Left lung (tissue), 14 donors: ENCODE data around the gene RBM26. TPM values are rescaled to one million over a fixed set of nuclear protein-coding genes. Genes with fewer than 3 reads are reported as not detected.

ENCODE experiments used
- ATAC-seq: fragments of 200-7000 bp; cut with Tn5 transposase; one replicate; pipeline ENCODE4 v1.9.1; 2020; ENCODE audit warnings: moderate library complexity
- DNase-seq, 4 donors: peaks; one replicate each; pipeline ENCODE4 v3.0.0-alpha.2; 2013 to 2020
- H3K27ac ChIP-seq, 2 donors: fragments of 200-600 bp; sonication (generic) in 1 of 2; one replicate each; pipeline versions ENCODE4 v1.5.0 to v1.8.0; 2020 to 2021
- H3K27me3 ChIP-seq, 2 donors: fragments of 200-600 bp; sonication (generic) in 1 of 2; one replicate each; pipeline versions ENCODE4 v1.5.0 to v1.8.0; 2020 to 2021
- H3K36me3 ChIP-seq, 2 donors: fragments of 200-600 bp; sonication (generic) in 1 of 2; one replicate each; pipeline versions ENCODE4 v1.5.0 to v1.8.0; 2020 to 2021
- H3K4me1 ChIP-seq, 2 donors: fragments of 200-600 bp; one replicate each; pipeline ENCODE4 v1.8.0; 2021
- H3K4me3 ChIP-seq, 2 donors: fragments of 200-600 bp; sonication (generic) in 1 of 2; one replicate each; pipeline versions ENCODE4 v1.5.0 to v1.8.0; 2020 to 2021; ENCODE audit warnings: mild to moderate bottlenecking in 1 of 2
- H3K9me3 ChIP-seq, 2 donors: fragments of 200-600 bp; sonication (generic) in 1 of 2; one replicate each; pipeline versions ENCODE4 v1.5.0 to v1.8.0; 2020 to 2021
- CTCF ChIP-seq, 2 donors: fragments of 200-600 bp; sonication (generic) in 1 of 2; IDR thresholded peaks; one replicate each; pipeline versions ENCODE4 v1.5.0 to v1.8.0; 2021; ENCODE audit warnings: antibody characterized with exemption in 2 of 2
- intact Hi-C, 2 donors: fragments of 100-400 bp; cut with DNase I; formaldehyde crosslinking; loops; one replicate each; pipeline versions ENCODE4 v1.11.2 to v1.14.2; 2022
- long read RNA-seq, 12 donors: library from polyadenylated mRNA in 2 of 12; unstranded in 2 of 12; transcript quantifications; one replicate each; pipeline ENCODE4 v2.0.0 and lab custom pipeline, GENCODE V29; 2019 to 2026
- polyA plus RNA-seq, 6 donors: library from polyadenylated mRNA; unstranded; fragments of 120-200 nt; gene quantifications; one replicate each; pipeline ENCODE4 v1.2.1, GENCODE V29; 2013; ENCODE audit not compliant: insufficient read length in 6 of 6
- total RNA-seq, 2 donors: library from RNA; stranded (reverse); fragmentation: NEBNext Ultra II Directional; extraction: Animal tissue kit (Norgen Biotek cat#: 25700); gene quantifications; one replicate each; pipeline ENCODE4 v1.2.1, GENCODE V29; 2021
- donor health status: DM: no; HTN: yes; CAD: no.
- donor health status: DM: no; HTN: no; CAD: no.

RBM26 gene, protein sequence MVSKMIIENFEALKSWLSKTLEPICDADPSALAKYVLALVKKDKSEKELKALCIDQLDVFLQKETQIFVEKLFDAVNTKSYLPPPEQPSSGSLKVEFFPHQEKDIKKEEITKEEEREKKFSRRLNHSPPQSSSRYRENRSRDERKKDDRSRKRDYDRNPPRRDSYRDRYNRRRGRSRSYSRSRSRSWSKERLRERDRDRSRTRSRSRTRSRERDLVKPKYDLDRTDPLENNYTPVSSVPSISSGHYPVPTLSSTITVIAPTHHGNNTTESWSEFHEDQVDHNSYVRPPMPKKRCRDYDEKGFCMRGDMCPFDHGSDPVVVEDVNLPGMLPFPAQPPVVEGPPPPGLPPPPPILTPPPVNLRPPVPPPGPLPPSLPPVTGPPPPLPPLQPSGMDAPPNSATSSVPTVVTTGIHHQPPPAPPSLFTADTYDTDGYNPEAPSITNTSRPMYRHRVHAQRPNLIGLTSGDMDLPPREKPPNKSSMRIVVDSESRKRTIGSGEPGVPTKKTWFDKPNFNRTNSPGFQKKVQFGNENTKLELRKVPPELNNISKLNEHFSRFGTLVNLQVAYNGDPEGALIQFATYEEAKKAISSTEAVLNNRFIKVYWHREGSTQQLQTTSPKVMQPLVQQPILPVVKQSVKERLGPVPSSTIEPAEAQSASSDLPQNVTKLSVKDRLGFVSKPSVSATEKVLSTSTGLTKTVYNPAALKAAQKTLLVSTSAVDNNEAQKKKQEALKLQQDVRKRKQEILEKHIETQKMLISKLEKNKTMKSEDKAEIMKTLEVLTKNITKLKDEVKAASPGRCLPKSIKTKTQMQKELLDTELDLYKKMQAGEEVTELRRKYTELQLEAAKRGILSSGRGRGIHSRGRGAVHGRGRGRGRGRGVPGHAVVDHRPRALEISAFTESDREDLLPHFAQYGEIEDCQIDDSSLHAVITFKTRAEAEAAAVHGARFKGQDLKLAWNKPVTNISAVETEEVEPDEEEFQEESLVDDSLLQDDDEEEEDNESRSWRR
- total RNA-seq, result 10 to 100 TPM; 29.0 to 39.5 TPM
- polyA plus RNA-seq, result 100 to 1,000 TPM in 5 of 6 donors, 10 to 100 TPM in 1; 99.6 to 115 (median 110) TPM
- long read RNA-seq, donor 1, full-length matches to known transcripts, result 20 of 69 reads
- long read RNA-seq, donor 1, partial matches to known transcripts, result 49 of 69 reads
- long read RNA-seq, donor 1, other reads (novel, unspliced or antisense), result 0 of 69 reads
- long read RNA-seq, donor 2, transcript RBM26-206 (3 exons, 2,192 nt), result major isoform, 17 of 32 reads
- long read RNA-seq, donor 2, partial matches to known transcripts, result 14 of 32 reads
- long read RNA-seq, donor 2, other reads (novel, unspliced or antisense), result 0 of 32 reads
- long read RNA-seq, donor 3, transcript RBM26-206 (3 exons, 2,192 nt), result major isoform, 10 of 17 reads
- long read RNA-seq, donor 3, partial matches to known transcripts, result 7 of 17 reads
- long read RNA-seq, donor 3, other reads (novel, unspliced or antisense), result 0 of 17 reads
- long read RNA-seq, donor 4, partial matches to known transcripts, result 2 of 2 reads
- long read RNA-seq, donor 4, other reads (novel, unspliced or antisense), result 0 of 2 reads
- long read RNA-seq, donor 5, full-length matches to known transcripts, result 15 of 42 reads
- long read RNA-seq, donor 5, partial matches to known transcripts, result 27 of 42 reads
- long read RNA-seq, donor 5, other reads (novel, unspliced or antisense), result 0 of 42 reads
- long read RNA-seq, donor 6, transcript RBM26-206 (3 exons, 2,192 nt), result major isoform, 11 of 16 reads
- long read RNA-seq, donor 6, partial matches to known transcripts, result 5 of 16 reads
- long read RNA-seq, donor 6, other reads (novel, unspliced or antisense), result 0 of 16 reads
- long read RNA-seq, donor 7, full-length matches to known transcripts, result 8 of 8 reads
- long read RNA-seq, donor 7, partial matches to known transcripts, result 0 of 8 reads
- long read RNA-seq, donor 7, other reads (novel, unspliced or antisense), result 0 of 8 reads
- long read RNA-seq, donor 8, transcript RBM26-206 (3 exons, 2,192 nt), result major isoform, 7 of 31 reads
- long read RNA-seq, donor 8, partial matches to known transcripts, result 24 of 31 reads
- long read RNA-seq, donor 8, other reads (novel, unspliced or antisense), result 0 of 31 reads
- long read RNA-seq, donor 9, result 0 reads
- long read RNA-seq, donor 10, result 0 reads
- long read RNA-seq, donor 11, full-length matches to known transcripts, result 5 of 27 reads
- long read RNA-seq, donor 11, partial matches to known transcripts, result 22 of 27 reads
- long read RNA-seq, donor 11, other reads (novel, unspliced or antisense), result 0 of 27 reads
- long read RNA-seq, donor 12, transcript RBM26-206 (3 exons, 2,192 nt), result major isoform, 10 of 29 reads
- long read RNA-seq, donor 12, partial matches to known transcripts, result 19 of 29 reads
- long read RNA-seq, donor 12, other reads (novel, unspliced or antisense), result 0 of 29 reads

DNA sequence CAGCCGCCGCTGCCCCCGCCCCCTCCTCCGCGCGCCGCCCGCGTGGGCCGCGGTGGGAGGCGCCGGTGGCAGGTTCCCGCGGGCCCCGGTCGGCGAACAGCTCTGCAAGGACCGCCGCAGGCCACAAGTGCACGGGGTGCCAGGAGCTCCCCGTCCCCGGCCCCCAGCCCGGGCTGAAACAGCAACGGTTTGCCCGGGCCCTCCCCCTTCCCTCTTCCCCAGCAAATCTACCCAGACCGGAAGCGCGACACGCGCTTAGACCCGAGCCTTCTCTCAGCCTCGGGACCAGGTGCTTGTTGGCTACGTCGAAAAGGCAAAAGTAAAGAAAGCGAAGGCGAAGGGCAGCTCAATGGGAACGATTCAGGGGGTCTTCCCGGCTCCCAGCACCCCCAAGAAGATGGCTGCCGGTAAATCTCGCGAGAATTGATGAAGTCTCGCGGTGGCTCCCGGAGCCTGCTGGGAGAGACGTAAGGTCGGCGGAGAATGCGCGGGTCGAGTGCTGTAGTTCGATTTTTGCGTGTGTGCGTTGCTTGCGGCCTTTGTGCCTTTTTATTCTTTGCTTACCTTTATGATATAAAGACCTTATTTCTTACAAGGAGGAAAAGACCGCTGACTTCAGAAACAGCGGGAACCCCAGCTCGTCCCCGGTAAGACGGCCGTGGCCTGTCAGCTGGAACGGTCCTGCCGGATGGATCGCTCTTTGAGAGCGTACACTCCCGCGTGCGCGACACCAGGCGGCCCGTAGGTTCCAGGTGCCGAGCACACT is at the start of gene RBM26:
TSS of gene RBM26 (minus strand) at position 425 of the 766 bp plus-strand sequence. CDS start 481 bp downstream, outside the sequence.
- intact Hi-C loops, result no loop called here
- no peaks in the 10 kb centered on the region for H3K36me3 ChIP-seq
- no peaks in the 10 kb centered on the region for H3K9me3 ChIP-seq
- ATAC-seq (peak; percentile 82), DNase-seq (peak; percentile 94 to 98 (median 96))
- peak within 1 kb of the TSS; percentile 85 to 88 for H3K4me3 ChIP-seq
- H3K27me3 ChIP-seq, result no peaks in the 10 kb centered on the region
- no peak for TF ChIP-seq CTCF (IDR thresholded peaks at IDR 0.05)
- peak within 1 kb of the TSS; percentile 95 to 96 for H3K27ac ChIP-seq
- peaks cover 37 to 56% of the 10 kb centered on the region in 2 donors for H3K4me1 ChIP-seq

- TF ChIP-seq CTCF (IDR thresholded peaks at IDR 0.05), result no peak
- no peak overlapping the region for H3K27ac ChIP-seq
- no peak overlapping the region for H3K4me3 ChIP-seq
- intact Hi-C loops, result no loop called here
- H3K4me1 ChIP-seq, result no peaks in the 10 kb centered on the region
- no peaks in the 10 kb centered on the region for H3K36me3 ChIP-seq
- DNase-seq (no peak), ATAC-seq (no peak)
- H3K27me3 ChIP-seq, result no peaks in the 10 kb centered on the region
- H3K9me3 ChIP-seq, result no peaks in the 10 kb centered on the region
Measured at GRCh38 chr13:79455331-79455730, 49.3 kb upstream of the RBM26 start.

- Histone ChIP-seq H3K27me3 (no peaks in the 10 kb centered on the region), H3K4me3 (no peak overlapping the region), H3K4me1 (no peaks in the 10 kb centered on the region), H3K36me3 (no peaks in the 10 kb centered on the region), H3K9me3 (no peaks in the 10 kb centered on the region), H3K27ac (no peak overlapping the region)
- ATAC-seq, result no peak
- DNase-seq, result no peak
- intact Hi-C loops, result no loop called here
- no peak for TF ChIP-seq CTCF (IDR thresholded peaks at IDR 0.05)
Measured at GRCh38 chr13:79452239-79452913, 46.3 kb upstream of the RBM26 start.
